GM23338 (cell line): ENCODE data around the gene RNF167. TPM values are rescaled to one million over a fixed set of nuclear protein-coding genes. Genes with fewer than 3 reads are reported as not detected.
A peak's percentile ranks its signal among the peaks of the same experiment; 100 is the strongest.

Source experiments
- ATAC-seq: fragments of 200-7000 bp; cut with Tn5 transposase; 3 replicates; pipeline ENCODE4 v1.9.1; 2020
- DNase-seq: peaks from one replicate; pipeline ENCODE4 v3.0.0-alpha.2; 2015; ENCODE audit warnings: low spot score
- H2AFZ ChIP-seq: fragments of 200-600 bp; sonication (generic); 2 replicates; pipeline ENCODE4 v1.8.0; 2016; ENCODE audit warnings: antibody characterized with exemption, mild to moderate bottlenecking, moderate library complexity
- H3F3A ChIP-seq: fragments of 200-600 bp; sonication (generic); replicated peaks from 2 replicates; pipeline ENCODE4 v1.8.0; 2017; ENCODE audit warnings: antibody characterized with exemption, mixed run types, low read depth
- H3K27ac ChIP-seq: fragments of 200-600 bp; sonication (generic); 2 replicates; pipeline ENCODE4 v1.6.1; 2016; ENCODE audit warnings: low read depth
- H3K27me3 ChIP-seq: fragments of 200-600 bp; sonication (generic); 2 replicates; pipeline ENCODE4 v1.8.0; 2016; ENCODE audit warnings: mild to moderate bottlenecking, mixed run types, moderate library complexity; ENCODE audit not compliant: insufficient read depth
- H3K36me3 ChIP-seq: fragments of 200-600 bp; sonication (generic); 2 replicates; pipeline ENCODE4 v1.8.0; 2016; ENCODE audit warnings: mild to moderate bottlenecking; ENCODE audit not compliant: insufficient read depth
- H3K4me1 ChIP-seq: fragments of 200-600 bp; sonication (generic); 2 replicates; pipeline ENCODE4 v1.8.0; 2016; ENCODE audit warnings: mild to moderate bottlenecking, moderate library complexity; ENCODE audit not compliant: insufficient read depth
- H3K4me2 ChIP-seq: fragments of 200-600 bp; sonication (generic); 2 replicates; pipeline ENCODE4 v1.7.1; 2017; ENCODE audit warnings: mixed run types
- H3K4me3 ChIP-seq: fragments of 200-600 bp; sonication (generic); 2 replicates; pipeline ENCODE4 v1.6.1; 2016; ENCODE audit warnings: mixed run types
- H3K79me2 ChIP-seq: fragments of 200-600 bp; sonication (generic); replicated peaks from 2 replicates; pipeline ENCODE4 v1.8.0; 2017; ENCODE audit warnings: mild to moderate bottlenecking; ENCODE audit not compliant: insufficient read depth
- H3K9me2 ChIP-seq: fragments of 200-600 bp; sonication (generic); 2 replicates; pipeline ENCODE4 v1.8.0; 2017; ENCODE audit not compliant: insufficient read depth
- H4K20me1 ChIP-seq: fragments of 200-600 bp; sonication (generic); replicated peaks from 2 replicates; pipeline ENCODE4 v1.8.0; 2017; ENCODE audit warnings: mild to moderate bottlenecking; ENCODE audit not compliant: insufficient read depth
- H3K27ac Mint-ChIP-seq: 2 replicates; pipeline ENCODE4 v1.8.0; 2020; ENCODE audit warnings: inconsistent platforms, mild to moderate bottlenecking, moderate library complexity, mixed read lengths
- H3K27me3 Mint-ChIP-seq: 3 replicates; pipeline ENCODE4 v1.8.0; 2022; ENCODE audit warnings: low read depth, mild to moderate bottlenecking, moderate library complexity, mixed read lengths, inconsistent platforms; ENCODE audit not compliant: insufficient read depth, poor library complexity
- H3K36me3 Mint-ChIP-seq: 3 replicates; pipeline ENCODE4 v1.8.0; 2021; ENCODE audit warnings: low read depth, mild to moderate bottlenecking, inconsistent platforms, moderate library complexity, mixed read lengths
- H3K4me1 Mint-ChIP-seq: 3 replicates; pipeline ENCODE4 v1.8.0; 2020; ENCODE audit warnings: mild to moderate bottlenecking, inconsistent platforms, mixed read lengths
- H3K4me3 Mint-ChIP-seq: 3 replicates; pipeline ENCODE4 v1.8.0; 2021; ENCODE audit warnings: moderate library complexity, mild to moderate bottlenecking, inconsistent platforms, mixed read lengths
- H3K9me3 Mint-ChIP-seq: 3 replicates; pipeline ENCODE4 v1.8.0; 2020; ENCODE audit warnings: moderate library complexity, mild to moderate bottlenecking, inconsistent platforms, mixed read lengths
- CREB1 ChIP-seq: fragments of 250-450 bp; sonication (Bioruptor Pico); IDR thresholded peaks from 2 replicates; pipeline ENCODE4 v1.5.0; 2020; ENCODE audit warnings: low read depth, mild to moderate bottlenecking, moderate library complexity
- EZH2 ChIP-seq: fragments of 200-600 bp; sonication (generic); IDR thresholded peaks from one replicate; pipeline ENCODE4 v1.8.0; 2017; ENCODE audit warnings: antibody characterized with exemption, mild to moderate bottlenecking, low read depth; ENCODE audit not compliant: unreplicated experiment
- EZH2phosphoT487 ChIP-seq: fragments of 200-600 bp; sonication (generic); IDR thresholded peaks from one replicate; pipeline ENCODE4 v1.8.1; 2018; ENCODE audit warnings: antibody characterized with exemption; ENCODE audit not compliant: unreplicated experiment
- JUNB ChIP-seq: IDR thresholded peaks from one replicate; pipeline ENCODE4 v1.6.1; 2016; ENCODE audit warnings: antibody characterized with exemption; ENCODE audit not compliant: unreplicated experiment
- NANOG ChIP-seq: IDR thresholded peaks from 2 replicates; pipeline ENCODE4 v1.6.1; 2016; ENCODE audit warnings: antibody characterized with exemption, borderline replicate concordance
- POLR2AphosphoS5 ChIP-seq: IDR thresholded peaks from 2 replicates; pipeline ENCODE4 v1.6.1; 2016; ENCODE audit warnings: antibody characterized with exemption, low read depth
- ZNF331 ChIP-seq: fragments of 250-450 bp; sonication (Bioruptor Pico); IDR thresholded peaks from 2 replicates; pipeline ENCODE4 v1.5.0; 2020; ENCODE audit warnings: low read depth, mild to moderate bottlenecking, moderate library complexity
- polyA plus RNA-seq: library from polyadenylated mRNA; unstranded; fragments of >200 nt; fragmentation: Nextera tagmentation; extraction: Ambion mirVana; gene quantifications from 2 replicates; pipeline ENCODE4 v1.2.1, GENCODE V29; 2016
- total RNA-seq: library from RNA; depleted of rRNA; stranded (reverse); fragments of >200 nt; shearing (Covaris generic); gene quantifications from 2 replicates; pipeline ENCODE4 v1.2.3, GENCODE V29; 2014
- TF ChIP-seq, protein P1 (sequence below): IDR thresholded peaks from 2 replicates; pipeline ENCODE4 v1.6.1; 2016; ENCODE audit warnings: antibody characterized with exemption
- TF ChIP-seq, protein P2 (sequence below): IDR thresholded peaks from one replicate; pipeline ENCODE4 v1.6.1; 2018; ENCODE audit warnings: antibody characterized with exemption; ENCODE audit not compliant: unreplicated experiment
- TF ChIP-seq, protein P3 (sequence below): fragments of 250-450 bp; sonication (Bioruptor Pico); IDR thresholded peaks from 2 replicates; pipeline ENCODE4 v1.5.0; 2020; ENCODE audit warnings: mild to moderate bottlenecking, moderate library complexity

Gene RNF167
- total and polyA plus RNA-seq, 2 experiments from 2014 or later = 61.2 to 84.4 TPM

DNA sequence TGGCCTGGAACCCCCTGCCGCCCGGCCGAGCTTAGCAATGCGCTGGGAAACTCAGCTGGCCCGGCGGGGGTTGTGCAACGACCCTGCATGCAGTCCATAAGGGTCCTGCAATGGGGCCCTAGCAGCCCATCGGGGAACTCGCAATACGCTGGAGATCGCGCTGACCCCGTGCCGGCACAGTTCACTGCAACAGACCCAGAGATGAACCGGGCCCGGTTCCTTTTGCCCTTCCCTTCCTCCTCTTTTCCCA lies 597 bp upstream of the RNF167 start (continued):
- TF ChIP-seq EZH2 = no peak
- no peak for TF ChIP-seq EZH2phosphoT487
- no peak for TF ChIP-seq POLR2AphosphoS5
- no peak for TF ChIP-seq ZNF331
- TF ChIP-seq, protein P1, sequence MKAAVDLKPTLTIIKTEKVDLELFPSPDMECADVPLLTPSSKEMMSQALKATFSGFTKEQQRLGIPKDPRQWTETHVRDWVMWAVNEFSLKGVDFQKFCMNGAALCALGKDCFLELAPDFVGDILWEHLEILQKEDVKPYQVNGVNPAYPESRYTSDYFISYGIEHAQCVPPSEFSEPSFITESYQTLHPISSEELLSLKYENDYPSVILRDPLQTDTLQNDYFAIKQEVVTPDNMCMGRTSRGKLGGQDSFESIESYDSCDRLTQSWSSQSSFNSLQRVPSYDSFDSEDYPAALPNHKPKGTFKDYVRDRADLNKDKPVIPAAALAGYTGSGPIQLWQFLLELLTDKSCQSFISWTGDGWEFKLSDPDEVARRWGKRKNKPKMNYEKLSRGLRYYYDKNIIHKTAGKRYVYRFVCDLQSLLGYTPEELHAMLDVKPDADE = no peak
- TF ChIP-seq JUNB = no peak
- TF ChIP-seq NANOG = no peak
- TF ChIP-seq, protein P2, sequence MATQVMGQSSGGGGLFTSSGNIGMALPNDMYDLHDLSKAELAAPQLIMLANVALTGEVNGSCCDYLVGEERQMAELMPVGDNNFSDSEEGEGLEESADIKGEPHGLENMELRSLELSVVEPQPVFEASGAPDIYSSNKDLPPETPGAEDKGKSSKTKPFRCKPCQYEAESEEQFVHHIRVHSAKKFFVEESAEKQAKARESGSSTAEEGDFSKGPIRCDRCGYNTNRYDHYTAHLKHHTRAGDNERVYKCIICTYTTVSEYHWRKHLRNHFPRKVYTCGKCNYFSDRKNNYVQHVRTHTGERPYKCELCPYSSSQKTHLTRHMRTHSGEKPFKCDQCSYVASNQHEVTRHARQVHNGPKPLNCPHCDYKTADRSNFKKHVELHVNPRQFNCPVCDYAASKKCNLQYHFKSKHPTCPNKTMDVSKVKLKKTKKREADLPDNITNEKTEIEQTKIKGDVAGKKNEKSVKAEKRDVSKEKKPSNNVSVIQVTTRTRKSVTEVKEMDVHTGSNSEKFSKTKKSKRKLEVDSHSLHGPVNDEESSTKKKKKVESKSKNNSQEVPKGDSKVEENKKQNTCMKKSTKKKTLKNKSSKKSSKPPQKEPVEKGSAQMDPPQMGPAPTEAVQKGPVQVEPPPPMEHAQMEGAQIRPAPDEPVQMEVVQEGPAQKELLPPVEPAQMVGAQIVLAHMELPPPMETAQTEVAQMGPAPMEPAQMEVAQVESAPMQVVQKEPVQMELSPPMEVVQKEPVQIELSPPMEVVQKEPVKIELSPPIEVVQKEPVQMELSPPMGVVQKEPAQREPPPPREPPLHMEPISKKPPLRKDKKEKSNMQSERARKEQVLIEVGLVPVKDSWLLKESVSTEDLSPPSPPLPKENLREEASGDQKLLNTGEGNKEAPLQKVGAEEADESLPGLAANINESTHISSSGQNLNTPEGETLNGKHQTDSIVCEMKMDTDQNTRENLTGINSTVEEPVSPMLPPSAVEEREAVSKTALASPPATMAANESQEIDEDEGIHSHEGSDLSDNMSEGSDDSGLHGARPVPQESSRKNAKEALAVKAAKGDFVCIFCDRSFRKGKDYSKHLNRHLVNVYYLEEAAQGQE = no peak

DNA sequence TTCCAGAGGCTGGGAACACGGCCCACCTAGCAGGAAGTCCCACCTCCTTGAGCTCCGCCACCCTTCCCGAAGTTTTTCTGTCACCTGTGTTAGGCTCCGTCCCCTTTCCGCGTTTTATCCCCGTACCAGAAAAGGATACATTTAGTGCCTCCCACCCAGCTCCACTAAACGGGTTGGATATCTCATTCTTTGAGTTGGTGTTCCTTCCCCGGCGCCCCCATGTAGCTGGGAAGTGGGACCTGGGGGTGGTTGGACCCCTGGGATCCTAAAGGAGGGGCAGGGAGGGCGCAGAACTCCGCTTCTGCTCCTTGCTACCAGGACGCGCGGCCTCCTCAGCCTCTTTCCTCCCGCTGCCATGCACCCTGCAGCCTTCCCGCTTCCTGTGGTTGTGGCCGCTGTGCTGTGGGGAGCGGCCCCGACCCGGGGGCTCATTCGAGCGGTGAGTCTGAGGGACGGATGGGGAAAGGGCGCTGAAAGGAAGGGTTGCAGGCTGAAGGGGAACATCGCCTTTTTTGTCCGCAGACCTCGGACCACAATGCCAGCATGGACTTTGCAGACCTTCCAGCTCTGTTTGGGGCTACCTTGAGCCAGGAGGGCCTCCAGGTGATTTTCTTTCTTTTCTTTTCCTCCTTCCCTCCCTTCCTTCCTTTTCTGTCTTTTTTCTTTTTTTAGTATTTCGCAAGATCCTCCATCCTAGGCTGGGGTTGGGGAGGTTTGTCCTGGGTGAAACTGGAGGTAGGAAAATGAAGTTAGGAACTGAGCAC lies 669 bp downstream of the RNF167 start:
- H3K36me3 Mint-ChIP-seq = peaks cover 86% of the 10 kb centered on the region
- H3K27me3 Mint-ChIP-seq = peaks cover 32% of the 10 kb centered on the region
- ATAC-seq (peak; percentile 67), DNase-seq (peak; percentile 96)
- Histone ChIP-seq H3K36me3 (peaks cover 12% of the 10 kb centered on the region), H3K79me2 (peaks cover 44% of the 10 kb centered on the region), H3F3A (peaks cover 49% of the 10 kb centered on the region), H3K27me3 (no peaks in the 10 kb centered on the region), H3K4me3 (peak overlapping the region; percentile 78), H3K4me2 (peak overlapping the region; percentile 99), H3K9me2 (no peaks in the 10 kb centered on the region), H3K4me1 (peaks cover 32% of the 10 kb centered on the region), H3K27ac (peak overlapping the region; percentile 80), H2AFZ (no peak overlapping the region), H4K20me1 (peaks cover 24% of the 10 kb centered on the region)
- no peaks in the 10 kb centered on the region for H3K9me3 Mint-ChIP-seq
- peak overlapping the region; percentile 100 for H3K27ac Mint-ChIP-seq
- TF ChIP-seq POLR2AphosphoS5 = peak; percentile 36; the same call in 1 of the 2 replicates
- TF ChIP-seq, protein P3, sequence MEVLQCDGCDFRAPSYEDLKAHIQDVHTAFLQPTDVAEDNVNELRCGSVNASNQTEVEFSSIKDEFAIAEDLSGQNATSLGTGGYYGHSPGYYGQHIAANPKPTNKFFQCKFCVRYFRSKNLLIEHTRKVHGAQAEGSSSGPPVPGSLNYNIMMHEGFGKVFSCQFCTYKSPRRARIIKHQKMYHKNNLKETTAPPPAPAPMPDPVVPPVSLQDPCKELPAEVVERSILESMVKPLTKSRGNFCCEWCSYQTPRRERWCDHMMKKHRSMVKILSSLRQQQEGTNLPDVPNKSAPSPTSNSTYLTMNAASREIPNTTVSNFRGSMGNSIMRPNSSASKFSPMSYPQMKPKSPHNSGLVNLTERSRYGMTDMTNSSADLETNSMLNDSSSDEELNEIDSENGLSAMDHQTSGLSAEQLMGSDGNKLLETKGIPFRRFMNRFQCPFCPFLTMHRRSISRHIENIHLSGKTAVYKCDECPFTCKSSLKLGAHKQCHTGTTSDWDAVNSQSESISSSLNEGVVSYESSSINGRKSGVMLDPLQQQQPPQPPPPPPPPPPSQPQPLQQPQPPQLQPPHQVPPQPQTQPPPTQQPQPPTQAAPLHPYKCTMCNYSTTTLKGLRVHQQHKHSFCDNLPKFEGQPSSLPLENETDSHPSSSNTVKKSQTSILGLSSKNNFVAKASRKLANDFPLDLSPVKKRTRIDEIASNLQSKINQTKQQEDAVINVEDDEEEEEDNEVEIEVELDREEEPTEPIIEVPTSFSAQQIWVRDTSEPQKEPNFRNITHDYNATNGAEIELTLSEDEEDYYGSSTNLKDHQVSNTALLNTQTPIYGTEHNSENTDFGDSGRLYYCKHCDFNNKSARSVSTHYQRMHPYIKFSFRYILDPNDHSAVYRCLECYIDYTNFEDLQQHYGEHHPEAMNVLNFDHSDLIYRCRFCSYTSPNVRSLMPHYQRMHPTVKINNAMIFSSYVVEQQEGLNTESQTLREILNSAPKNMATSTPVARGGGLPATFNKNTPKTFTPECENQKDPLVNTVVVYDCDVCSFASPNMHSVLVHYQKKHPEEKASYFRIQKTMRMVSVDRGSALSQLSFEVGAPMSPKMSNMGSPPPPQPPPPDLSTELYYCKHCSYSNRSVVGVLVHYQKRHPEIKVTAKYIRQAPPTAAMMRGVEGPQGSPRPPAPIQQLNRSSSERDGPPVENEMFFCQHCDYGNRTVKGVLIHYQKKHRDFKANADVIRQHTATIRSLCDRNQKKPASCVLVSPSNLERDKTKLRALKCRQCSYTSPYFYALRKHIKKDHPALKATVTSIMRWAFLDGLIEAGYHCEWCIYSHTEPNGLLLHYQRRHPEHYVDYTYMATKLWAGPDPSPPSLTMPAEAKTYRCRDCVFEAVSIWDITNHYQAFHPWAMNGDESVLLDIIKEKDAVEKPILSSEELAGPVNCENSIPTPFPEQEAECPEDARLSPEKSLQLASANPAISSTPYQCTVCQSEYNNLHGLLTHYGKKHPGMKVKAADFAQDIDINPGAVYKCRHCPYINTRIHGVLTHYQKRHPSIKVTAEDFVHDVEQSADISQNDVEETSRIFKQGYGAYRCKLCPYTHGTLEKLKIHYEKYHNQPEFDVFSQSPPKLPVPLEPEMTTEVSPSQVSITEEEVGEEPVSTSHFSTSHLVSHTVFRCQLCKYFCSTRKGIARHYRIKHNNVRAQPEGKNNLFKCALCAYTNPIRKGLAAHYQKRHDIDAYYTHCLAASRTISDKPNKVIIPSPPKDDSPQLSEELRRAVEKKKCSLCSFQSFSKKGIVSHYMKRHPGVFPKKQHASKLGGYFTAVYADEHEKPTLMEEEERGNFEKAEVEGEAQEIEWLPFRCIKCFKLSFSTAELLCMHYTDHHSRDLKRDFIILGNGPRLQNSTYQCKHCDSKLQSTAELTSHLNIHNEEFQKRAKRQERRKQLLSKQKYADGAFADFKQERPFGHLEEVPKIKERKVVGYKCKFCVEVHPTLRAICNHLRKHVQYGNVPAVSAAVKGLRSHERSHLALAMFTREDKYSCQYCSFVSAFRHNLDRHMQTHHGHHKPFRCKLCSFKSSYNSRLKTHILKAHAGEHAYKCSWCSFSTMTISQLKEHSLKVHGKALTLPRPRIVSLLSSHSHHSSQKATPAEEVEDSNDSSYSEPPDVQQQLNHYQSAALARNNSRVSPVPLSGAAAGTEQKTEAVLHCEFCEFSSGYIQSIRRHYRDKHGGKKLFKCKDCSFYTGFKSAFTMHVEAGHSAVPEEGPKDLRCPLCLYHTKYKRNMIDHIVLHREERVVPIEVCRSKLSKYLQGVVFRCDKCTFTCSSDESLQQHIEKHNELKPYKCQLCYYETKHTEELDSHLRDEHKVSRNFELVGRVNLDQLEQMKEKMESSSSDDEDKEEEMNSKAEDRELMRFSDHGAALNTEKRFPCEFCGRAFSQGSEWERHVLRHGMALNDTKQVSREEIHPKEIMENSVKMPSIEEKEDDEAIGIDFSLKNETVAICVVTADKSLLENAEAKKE (CRISPR knock-in tag) = no peak
- TF ChIP-seq CREB1 (CRISPR knock-in tag) = no peak
- TF ChIP-seq JUNB = no peak
- no peak for TF ChIP-seq EZH2phosphoT487
- TF ChIP-seq EZH2 = no peak
- H3K4me3 Mint-ChIP-seq = peak overlapping the region; percentile 92
- H3K4me1 Mint-ChIP-seq = peaks cover 38% of the 10 kb centered on the region
